CD14-positive monocyte (primary cell): Measurements from ENCODE around the gene LZTR1. TPM values are rescaled to one million over a fixed set of nuclear protein-coding genes. Genes with fewer than 3 reads are reported as not detected.

ENCODE experiments used
- DNase-seq, 3 donors: peaks; one replicate each; pipeline ENCODE4 v3.0.0-alpha.2; 2011 to 2022
- H2AFZ ChIP-seq: 2 replicates; pipeline ENCODE4 v1.6.0; 2012; ENCODE audit warnings: mild to moderate bottlenecking, low read depth, low read length, inconsistent platforms; ENCODE audit not compliant: insufficient read depth, poor library complexity, severe bottlenecking
- H3K27ac ChIP-seq, 2 donors: 1 replicate in 1 of 2; 2 replicates in 1 of 2; pipeline ENCODE4 v1.5.1; 2012 to 2013; ENCODE audit warnings: low read length in 2 of 2, control low read depth in 1 of 2, inconsistent platforms in 1 of 2, low read depth in 1 of 2, mild to moderate bottlenecking in 1 of 2
- H3K27me3 ChIP-seq, 2 donors: one replicate each; pipeline versions ENCODE4 v1.6.0 to v1.6.1; 2011 to 2013; ENCODE audit warnings: low read length in 2 of 2; ENCODE audit not compliant: control insufficient read depth in 2 of 2, insufficient read depth in 2 of 2
- H3K36me3 ChIP-seq, 2 donors: replicated peaks in 1 of 2; 1 replicate in 1 of 2; 2 replicates in 1 of 2; pipeline versions ENCODE4 v1.5.1 to v1.6.1; 2012 to 2013; ENCODE audit warnings: low read length in 2 of 2, control low read depth in 1 of 2, inconsistent platforms in 1 of 2, mild to moderate bottlenecking in 1 of 2; ENCODE audit not compliant: insufficient read depth in 2 of 2, control insufficient read depth in 1 of 2
- H3K4me1 ChIP-seq, 2 donors: 1 replicate in 1 of 2; 2 replicates in 1 of 2; pipeline versions ENCODE4 v1.5.1 to v1.6.1; 2012 to 2013; ENCODE audit warnings: low read length in 2 of 2, control low read depth in 1 of 2, inconsistent platforms in 1 of 2, mild to moderate bottlenecking in 1 of 2, moderate library complexity in 1 of 2; ENCODE audit not compliant: insufficient read depth in 2 of 2, control insufficient read depth in 1 of 2
- H3K4me2 ChIP-seq: replicated peaks from 2 replicates; pipeline ENCODE3; 2012; ENCODE audit warnings: low read length, moderate library complexity, mild to moderate bottlenecking; ENCODE audit not compliant: poor library complexity, severe bottlenecking; ENCODE audit errors: extremely low read depth
- H3K4me3 ChIP-seq, 3 experiments: fragments of 200-600 bp in 1 of 3; sonication (generic) in 1 of 3; replicated peaks in 1 of 3; 1 replicate in 2 of 3; 2 replicates in 1 of 3; pipeline ENCODE4 v1.5.1; 2011 to 2013; ENCODE audit warnings: low read length in 3 of 3, mild to moderate bottlenecking in 3 of 3, control low read depth in 2 of 3, low read depth in 2 of 3, inconsistent platforms in 1 of 3, moderate library complexity in 1 of 3
- H3K79me2 ChIP-seq: 2 replicates; pipeline ENCODE4 v1.6.0; 2012; ENCODE audit warnings: mild to moderate bottlenecking, control low read depth, inconsistent platforms, low read length, moderate library complexity; ENCODE audit not compliant: insufficient read depth
- H3K9ac ChIP-seq: 2 replicates; pipeline ENCODE4 v1.6.0; 2017; ENCODE audit warnings: low read length, mild to moderate bottlenecking; ENCODE audit not compliant: insufficient read depth, poor library complexity, severe bottlenecking
- H3K9me3 ChIP-seq, 2 donors: replicated peaks in 1 of 2; 1 replicate in 1 of 2; 2 replicates in 1 of 2; pipeline versions ENCODE4 v1.5.1 to v1.6.1; 2012 to 2013; ENCODE audit warnings: low read length in 2 of 2, control low read depth in 1 of 2; ENCODE audit not compliant: control insufficient read depth in 1 of 2, insufficient read depth in 1 of 2
- H4K20me1 ChIP-seq: 2 replicates; pipeline ENCODE4 v1.6.0; 2012; ENCODE audit warnings: mild to moderate bottlenecking, low read length, control low read depth, moderate library complexity; ENCODE audit not compliant: insufficient read depth
- H3K27ac Mint-ChIP-seq, 7 donors: one replicate each; pipeline ENCODE4 v1.8.0; 2020; ENCODE audit warnings: mild to moderate bottlenecking in 7 of 7, mixed read lengths in 7 of 7, moderate library complexity in 6 of 7, inconsistent platforms in 2 of 7
- H3K27me3 Mint-ChIP-seq, 3 donors: one replicate each; pipeline ENCODE4 v1.8.0; 2021 to 2022; ENCODE audit warnings: low read depth in 3 of 3, mild to moderate bottlenecking in 3 of 3, mixed read lengths in 3 of 3, moderate library complexity in 3 of 3, inconsistent platforms in 1 of 3
- H3K36me3 Mint-ChIP-seq, 2 donors: one replicate each; pipeline ENCODE4 v1.8.0; 2020; ENCODE audit warnings: mixed read lengths in 2 of 2, inconsistent platforms in 1 of 2, mild to moderate bottlenecking in 1 of 2
- H3K4me1 Mint-ChIP-seq: one replicate; pipeline ENCODE4 v1.8.0; 2020; ENCODE audit warnings: mild to moderate bottlenecking, mixed read lengths
- H3K4me3 Mint-ChIP-seq, 2 donors: one replicate each; pipeline ENCODE4 v1.8.0; 2020; ENCODE audit warnings: mild to moderate bottlenecking in 2 of 2, mixed read lengths in 2 of 2, moderate library complexity in 1 of 2
- H3K9me3 Mint-ChIP-seq, 7 donors: one replicate each; pipeline ENCODE4 v1.8.0; 2020 to 2022; ENCODE audit warnings: mixed read lengths in 7 of 7, mild to moderate bottlenecking in 6 of 7, moderate library complexity in 6 of 7, inconsistent platforms in 2 of 7
- CTCF ChIP-seq: fragments of 200-600 bp; IDR thresholded peaks from one replicate; pipeline ENCODE4 v1.8.0; 2022; ENCODE audit warnings: antibody characterized with exemption, mild to moderate bottlenecking
- WGBS: methylation state at CpG from one replicate; pipeline ENCODE4 v1.1.5; 2013; ENCODE audit warnings: missing lambda C conversion rate; ENCODE audit not compliant: insufficient coverage; 5-methylcytosine and 5-hydroxymethylcytosine counted together
- intact Hi-C, 2 donors: fragments of 100-400 bp; cut with micrococcal nuclease; formaldehyde crosslinking; loops; one replicate each; pipeline versions ENCODE4 v1.15.0 to v1.15.1; 2023
- polyA plus RNA-seq, 3 donors: library from polyadenylated mRNA; depleted of rRNA in 1 of 3; unstranded in 2 of 3; stranded (reverse) in 1 of 3; fragments of 300-500 nt in 2 of 3; fragments of >200 nt in 1 of 3; fragmentation: Illumina TruSeq in 2 of 3; gene quantifications; 1 replicate in 2 of 3; 2 replicates in 1 of 3; pipeline ENCODE4 v1.2.3, GENCODE V29; 2012 to 2021

Gene LZTR1
- polyA plus RNA-seq, 3 donors = 7.1 to 63.3 (median 11.5) TPM

DNA sequence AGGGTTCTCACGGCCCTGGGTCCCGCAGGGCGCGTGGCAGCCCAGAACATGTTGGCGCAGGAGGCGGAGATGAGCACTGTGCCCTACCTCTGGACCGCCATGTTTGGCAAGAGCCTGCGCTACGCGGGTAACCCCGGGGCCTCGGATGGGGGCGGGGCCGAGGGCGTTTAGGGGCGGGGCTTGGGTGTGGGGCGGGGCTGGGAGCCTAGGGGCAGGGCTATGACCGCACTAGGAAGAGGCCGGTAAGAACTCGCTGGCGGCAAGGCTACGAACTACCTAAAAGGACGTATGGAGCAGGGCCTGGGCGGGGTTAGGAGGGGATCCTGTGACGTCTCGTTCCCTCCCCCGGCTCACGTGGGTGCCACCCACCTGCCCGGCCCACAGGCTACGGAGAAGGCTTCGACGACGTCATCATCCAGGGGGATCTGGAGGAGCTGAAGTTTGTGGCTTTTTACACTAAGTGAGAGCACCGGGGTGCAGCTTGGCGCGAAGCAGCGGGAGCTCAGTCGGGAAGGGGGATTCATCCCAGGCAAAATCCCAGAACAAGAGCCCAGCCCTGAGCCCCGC, 2.8 kb upstream of the LZTR1 start:
- DNase-seq = peak; percentile 65 to 87 (median 85)

DNA sequence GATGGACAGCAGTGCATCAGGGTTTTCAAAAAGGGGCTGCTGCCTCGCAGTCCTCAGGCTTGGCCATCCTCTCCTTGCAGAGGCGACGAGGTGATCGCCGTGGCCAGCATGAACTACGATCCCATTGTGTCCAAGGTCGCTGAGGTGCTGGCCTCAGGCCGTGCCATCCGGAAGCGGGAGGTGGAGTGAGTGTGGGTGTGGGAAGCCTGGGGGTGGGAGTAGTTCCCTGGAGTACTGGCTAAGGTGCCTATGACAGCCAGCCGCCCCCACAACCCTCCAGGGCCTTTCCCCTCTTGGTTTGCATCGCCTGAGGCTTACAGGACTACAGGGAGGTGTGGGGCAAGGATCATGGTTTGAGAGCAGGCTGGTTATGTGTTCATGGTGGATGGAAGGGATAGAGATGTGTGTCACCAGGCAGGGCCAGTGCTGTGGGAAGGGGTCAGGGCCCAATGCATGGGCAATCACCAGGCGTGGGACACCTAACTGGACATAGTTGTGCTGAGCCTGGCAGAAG, 2.1 kb upstream of the LZTR1 start:
- Mint-ChIP-seq H3K36me3 (peaks cover 22 to 24% of the 10 kb centered on the region in 2 donors), H3K4me1 (peaks cover 43% of the 10 kb centered on the region), H3K27me3 (peaks cover 6 to 11% (median 10%) of the 10 kb centered on the region in 3 donors), H3K4me3 (peak overlapping the region in 1 of 2 donors; percentile 84), H3K27ac (peak overlapping the region in 5 of 7 donors; percentile 50 to 89 (median 77)), H3K9me3 (peaks cover 10 to 19% (median 14%) of the 10 kb centered on the region in 7 donors)
- Histone ChIP-seq H3K9me3 (peaks cover 9 to 10% of the 10 kb centered on the region in 2 donors), H3K4me2 (peak overlapping the region; percentile 29), H4K20me1 (no peaks in the 10 kb centered on the region), H3K4me3 (peak overlapping the region in 1 of 3 experiments; percentile 30), H3K36me3 (peaks cover 0 to 9% of the 10 kb centered on the region in 2 donors), H3K79me2 (peaks cover 15% of the 10 kb centered on the region), H3K4me1 (peaks cover 31 to 46% of the 10 kb centered on the region in 2 donors), H3K27me3 (peaks cover 0 to 3% of the 10 kb centered on the region in 2 donors), H3K27ac (peak overlapping the region in 1 of 2 donors; percentile 90), H2AFZ (peak overlapping the region; percentile 46), H3K9ac (no peak overlapping the region)
- DNase-seq = no peak
- 71% methylated on average over 7 of the region's 13 CpGs for WGBS
- intact Hi-C loops = loop anchor here in 1 of 2 donors (10.0 kb wide), 1 partner anchor 65 kb away; the partner anchor contains the start of gene LRRC74B
- TF ChIP-seq CTCF = no peak

More for the DNA sequence above, 2.8 kb upstream of the LZTR1 start:
- intact Hi-C loops = no loop called here
- H4K20me1 ChIP-seq = no peaks in the 10 kb centered on the region
- H3K27me3 Mint-ChIP-seq = peaks cover 6 to 11% (median 10%) of the 10 kb centered on the region in 3 donors
- H3K36me3 ChIP-seq = peaks cover 0 to 8% of the 10 kb centered on the region in 2 donors
- peaks cover 31 to 46% of the 10 kb centered on the region in 2 donors for H3K4me1 ChIP-seq
- no peak overlapping the region for H3K27ac ChIP-seq
- H3K79me2 ChIP-seq = peaks cover 15% of the 10 kb centered on the region
- H3K9me3 Mint-ChIP-seq = peaks cover 10 to 19% (median 14%) of the 10 kb centered on the region in 7 donors
- peak overlapping the region; percentile 29 for H3K4me2 ChIP-seq
- no peak for TF ChIP-seq CTCF
- peaks cover 0 to 3% of the 10 kb centered on the region in 2 donors for H3K27me3 ChIP-seq
- H3K27ac Mint-ChIP-seq = peak overlapping the region; percentile 50 to 88 (median 77)
- peak overlapping the region; percentile 46 for H2AFZ ChIP-seq
- H3K9me3 ChIP-seq = peaks cover 9 to 10% of the 10 kb centered on the region in 2 donors
- peaks cover 20 to 22% of the 10 kb centered on the region in 2 donors for H3K36me3 Mint-ChIP-seq
- H3K4me3 ChIP-seq = peak overlapping the region in 1 of 3 experiments; percentile 30
- 19% methylated on average over 37 of the region's 39 CpGs for WGBS
- no peak overlapping the region for H3K9ac ChIP-seq
- peaks cover 43% of the 10 kb centered on the region for H3K4me1 Mint-ChIP-seq
- peak overlapping the region; percentile 68 to 84 for H3K4me3 Mint-ChIP-seq
